ENCODE measurements around the gene TSPYL2. TPM values are rescaled to one million over a fixed set of nuclear protein-coding genes. Genes with fewer than 3 reads are reported as not detected.

Gene TSPYL2
- total RNA-seq, 1 donor, result 15.9 TPM

DNA sequence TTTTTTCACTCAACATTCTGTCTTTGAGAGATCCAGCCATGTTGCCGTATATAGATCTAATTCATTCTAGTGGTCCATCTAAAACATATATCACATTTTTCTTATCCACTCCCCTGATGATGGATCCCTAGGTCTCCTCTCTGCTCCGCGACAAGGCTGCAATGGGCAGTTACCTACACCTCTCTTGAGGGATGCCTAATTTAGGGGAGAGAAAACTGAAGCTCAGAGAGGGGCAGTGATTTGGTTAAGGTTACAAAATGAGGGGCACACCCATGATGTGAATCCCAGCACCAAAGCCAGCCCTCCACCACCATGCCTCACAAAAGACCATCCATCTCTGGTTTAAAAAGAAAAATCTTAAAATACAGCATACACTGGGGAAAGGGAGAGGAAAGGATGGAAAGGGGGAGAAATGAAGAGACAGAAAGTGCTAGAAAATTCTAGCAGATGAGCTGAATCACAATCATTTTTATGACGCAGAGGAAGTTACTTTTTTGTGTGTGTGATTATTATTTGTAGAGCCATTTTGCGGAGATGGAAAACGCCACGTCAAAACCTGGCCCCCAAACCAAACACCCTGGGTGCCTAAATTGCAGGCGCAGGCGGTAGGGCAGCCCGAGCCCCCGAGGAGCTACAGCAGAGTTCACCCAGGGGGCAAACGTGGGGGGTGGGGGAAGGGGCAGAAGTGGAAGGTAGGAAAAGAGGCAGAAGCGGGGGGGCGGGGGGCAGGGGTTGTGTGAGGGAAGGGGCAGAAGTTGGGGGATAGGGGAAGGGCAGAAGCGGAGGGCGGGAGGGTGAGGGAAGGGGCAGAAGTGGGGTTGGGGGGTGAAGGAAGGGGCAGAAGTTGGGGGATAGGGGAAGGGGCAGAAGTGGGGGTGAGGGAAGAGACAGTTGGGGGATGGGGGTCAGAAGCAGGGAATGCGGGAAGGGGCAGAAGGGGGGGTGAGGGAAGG, 1.3 kb upstream of the TSPYL2 start:
- Histone ChIP-seq H3K79me2 (ENCODE audit: insufficient read depth, low read length) (peaks cover 30% of the 10 kb centered on the region), H3K4me3 (ENCODE audit: insufficient read depth, low read length) (peak overlapping the region; percentile 50), H3K27me3 (ENCODE audit: insufficient read depth, low read length) (no peaks in the 10 kb centered on the region), H3K4me1 (ENCODE audit: insufficient read depth, low read length) (peaks cover 15% of the 10 kb centered on the region), H3K27ac (ENCODE audit: low read depth, low read length) (peak overlapping the region; percentile 82), H3K36me3 (ENCODE audit: insufficient read depth, low read length) (peaks cover 20% of the 10 kb centered on the region), H3K9me3 (ENCODE audit: low read depth, low read length) (no peaks in the 10 kb centered on the region), H3K4me2 (ENCODE audit: insufficient read depth, low read length) (peak overlapping the region; percentile 49), H4K20me1 (ENCODE audit: insufficient read depth, low read length) (peaks cover 20% of the 10 kb centered on the region), H2AFZ (ENCODE audit: low read length) (no peak overlapping the region)
- DNase-seq (ENCODE audit: insufficient read length, low spot score, missing footprints), result peak; percentile 68
- TF ChIP-seq, protein P1, sequence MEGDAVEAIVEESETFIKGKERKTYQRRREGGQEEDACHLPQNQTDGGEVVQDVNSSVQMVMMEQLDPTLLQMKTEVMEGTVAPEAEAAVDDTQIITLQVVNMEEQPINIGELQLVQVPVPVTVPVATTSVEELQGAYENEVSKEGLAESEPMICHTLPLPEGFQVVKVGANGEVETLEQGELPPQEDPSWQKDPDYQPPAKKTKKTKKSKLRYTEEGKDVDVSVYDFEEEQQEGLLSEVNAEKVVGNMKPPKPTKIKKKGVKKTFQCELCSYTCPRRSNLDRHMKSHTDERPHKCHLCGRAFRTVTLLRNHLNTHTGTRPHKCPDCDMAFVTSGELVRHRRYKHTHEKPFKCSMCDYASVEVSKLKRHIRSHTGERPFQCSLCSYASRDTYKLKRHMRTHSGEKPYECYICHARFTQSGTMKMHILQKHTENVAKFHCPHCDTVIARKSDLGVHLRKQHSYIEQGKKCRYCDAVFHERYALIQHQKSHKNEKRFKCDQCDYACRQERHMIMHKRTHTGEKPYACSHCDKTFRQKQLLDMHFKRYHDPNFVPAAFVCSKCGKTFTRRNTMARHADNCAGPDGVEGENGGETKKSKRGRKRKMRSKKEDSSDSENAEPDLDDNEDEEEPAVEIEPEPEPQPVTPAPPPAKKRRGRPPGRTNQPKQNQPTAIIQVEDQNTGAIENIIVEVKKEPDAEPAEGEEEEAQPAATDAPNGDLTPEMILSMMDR (IDR thresholded peaks at IDR 0.05; ENCODE audit: extremely low read depth, low read depth, low read length), result no peak

GRCh38 chrX:53082773-53083616, 828 bp downstream of the TSPYL2 start:
- DNase-seq (ENCODE audit: insufficient read length, low spot score, missing footprints), result no peak
- Histone ChIP-seq H3K79me2 (ENCODE audit: insufficient read depth, low read length) (peaks cover 31% of the 10 kb centered on the region), H3K4me1 (ENCODE audit: insufficient read depth, low read length) (peaks cover 18% of the 10 kb centered on the region), H3K36me3 (ENCODE audit: insufficient read depth, low read length) (peaks cover 31% of the 10 kb centered on the region), H4K20me1 (ENCODE audit: insufficient read depth, low read length) (peaks cover 23% of the 10 kb centered on the region), H3K9me3 (ENCODE audit: low read depth, low read length) (no peaks in the 10 kb centered on the region), H3K4me2 (ENCODE audit: insufficient read depth, low read length) (peak overlapping the region; percentile 88), H3K4me3 (ENCODE audit: insufficient read depth, low read length) (peak overlapping the region; percentile 80), H2AFZ (ENCODE audit: low read length) (no peak overlapping the region), H3K27ac (ENCODE audit: low read depth, low read length) (peak overlapping the region; percentile 76), H3K27me3 (ENCODE audit: insufficient read depth, low read length) (no peaks in the 10 kb centered on the region)
- TF ChIP-seq, protein P1 (IDR thresholded peaks at IDR 0.05; ENCODE audit: extremely low read depth, low read depth, low read length), result no peak

DNA sequence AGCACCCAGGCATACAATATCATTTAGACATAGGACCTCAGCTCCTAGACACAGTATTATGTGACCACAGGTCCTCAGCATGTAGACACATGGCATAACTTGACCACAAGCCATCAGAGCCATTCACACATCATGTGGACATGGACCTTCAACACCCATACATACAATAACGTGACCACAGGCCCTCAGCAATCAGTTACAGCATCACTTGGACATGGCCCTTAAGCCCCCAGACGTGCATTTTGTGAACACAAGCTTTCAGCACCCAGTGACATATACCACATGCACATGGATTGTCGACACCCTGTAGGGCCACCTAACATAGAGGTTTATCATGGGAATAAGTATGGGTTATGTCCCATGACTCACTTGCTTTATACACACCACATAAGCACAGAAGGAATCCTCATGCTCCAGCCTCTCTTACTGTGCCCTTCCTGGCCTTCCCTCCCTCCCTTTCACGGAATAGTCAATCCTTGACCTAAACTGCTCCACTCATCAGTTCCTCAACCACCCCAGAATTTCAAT, 1.9 kb downstream of the TSPYL2 start:
- H3K36me3 ChIP-seq (ENCODE audit: insufficient read depth, low read length), result peaks cover 31% of the 10 kb centered on the region
- no peaks in the 10 kb centered on the region for H3K27me3 ChIP-seq (ENCODE audit: insufficient read depth, low read length)
- peaks cover 21% of the 10 kb centered on the region for H3K4me1 ChIP-seq (ENCODE audit: insufficient read depth, low read length)
- H3K27ac ChIP-seq (ENCODE audit: low read depth, low read length), result peak overlapping the region; percentile 76
- no peaks in the 10 kb centered on the region for H3K9me3 ChIP-seq (ENCODE audit: low read depth, low read length)
- H3K4me2 ChIP-seq (ENCODE audit: insufficient read depth, low read length), result peak overlapping the region; percentile 88
- no peak overlapping the region for H2AFZ ChIP-seq (ENCODE audit: low read length)
- no peak for DNase-seq (ENCODE audit: insufficient read length, low spot score, missing footprints)
- H3K4me3 ChIP-seq (ENCODE audit: insufficient read depth, low read length), result peak overlapping the region; percentile 80
- H4K20me1 ChIP-seq (ENCODE audit: insufficient read depth, low read length), result peaks cover 26% of the 10 kb centered on the region
- TF ChIP-seq, protein P1 (IDR thresholded peaks at IDR 0.05; ENCODE audit: extremely low read depth, low read depth, low read length), result no peak
- H3K79me2 ChIP-seq (ENCODE audit: insufficient read depth, low read length), result peaks cover 31% of the 10 kb centered on the region
